Glutamatergic neuron (in vitro differentiated cells): Measurements from ENCODE around the gene SETD5. TPM values are rescaled to one million over a fixed set of nuclear protein-coding genes. Genes with fewer than 3 reads are reported as not detected.
"Not testable (repeated sequence)": the region's sequence is repeated elsewhere in the genome, so short reads cannot be mapped to it uniquely, and the experiment has no call there.

Experiments used
- DNase-seq: peaks from one replicate; pipeline ENCODE4 v3.0.0; 2022
- H3K27ac Mint-ChIP-seq: one replicate; pipeline ENCODE4 v1.8.0; 2020; ENCODE audit warnings: mild to moderate bottlenecking, mixed read lengths, inconsistent platforms; ENCODE audit not compliant: unreplicated experiment
- H3K27me3 Mint-ChIP-seq: one replicate; pipeline ENCODE4 v1.8.0; 2020; ENCODE audit warnings: mild to moderate bottlenecking, moderate library complexity, mixed read lengths, inconsistent platforms; ENCODE audit not compliant: unreplicated experiment
- H3K36me3 Mint-ChIP-seq: one replicate; pipeline ENCODE4 v1.8.0; 2020; ENCODE audit warnings: mild to moderate bottlenecking, mixed read lengths, inconsistent platforms; ENCODE audit not compliant: unreplicated experiment
- H3K4me1 Mint-ChIP-seq: one replicate; pipeline ENCODE4 v1.8.0; 2020; ENCODE audit warnings: mild to moderate bottlenecking, low read depth, mixed read lengths, inconsistent platforms; ENCODE audit not compliant: unreplicated experiment
- H3K4me3 Mint-ChIP-seq: one replicate; pipeline ENCODE4 v1.8.0; 2020; ENCODE audit warnings: mild to moderate bottlenecking, mixed read lengths, inconsistent platforms; ENCODE audit not compliant: unreplicated experiment
- H3K9me3 Mint-ChIP-seq: one replicate; pipeline ENCODE4 v1.8.0; 2020; ENCODE audit warnings: mild to moderate bottlenecking, moderate library complexity, mixed read lengths, inconsistent platforms; ENCODE audit not compliant: unreplicated experiment
- CTCF ChIP-seq: fragments of 200-600 bp; sonication (generic); IDR thresholded peaks from one replicate; pipeline ENCODE4 v1.5.0; 2021; ENCODE audit not compliant: partially characterized antibody, unreplicated experiment
- total RNA-seq: library from RNA; stranded (reverse); fragmentation: NEBNext Ultra II Directional; extraction: Animal tissue kit (Norgen Biotek cat#: 25700); gene quantifications from one replicate; pipeline ENCODE4 v1.2.1, GENCODE V29; 2021; ENCODE audit not compliant: unreplicated experiment

Gene SETD5
- total RNA-seq, 1 donor from 2014 or later: 337 TPM

- Mint-ChIP-seq H3K27me3 (peaks cover 11% of the 10 kb centered on the region), H3K36me3 (peaks cover 6% of the 10 kb centered on the region), H3K4me3 (no peak overlapping the region), H3K27ac (no peak overlapping the region), H3K4me1 (no peaks in the 10 kb centered on the region), H3K9me3 (peaks cover 4% of the 10 kb centered on the region)
- DNase-seq: no peak
- TF ChIP-seq CTCF: no peak
Observed at GRCh38 chr3:9474482-9474881, 77.1 kb downstream of the SETD5 start.

- Mint-ChIP-seq H3K27me3 (peaks cover 12% of the 10 kb centered on the region), H3K27ac (no peak overlapping the region), H3K9me3 (peaks cover 8% of the 10 kb centered on the region), H3K36me3 (peaks cover 6% of the 10 kb centered on the region), H3K4me1 (no peaks in the 10 kb centered on the region), H3K4me3 (no peak overlapping the region)
- TF ChIP-seq CTCF: no peak
- no peak for DNase-seq
Observed at GRCh38 chr3:9476935-9477334, 79.5 kb downstream of the SETD5 start.

- H3K9me3 Mint-ChIP-seq: peaks cover 12% of the 10 kb centered on the region
- H3K36me3 Mint-ChIP-seq: peaks cover 6% of the 10 kb centered on the region
- no peak overlapping the region for H3K4me3 Mint-ChIP-seq
- no peaks in the 10 kb centered on the region for H3K4me1 Mint-ChIP-seq
- H3K27me3 Mint-ChIP-seq: peaks cover 12% of the 10 kb centered on the region
- no peak for TF ChIP-seq CTCF
- DNase-seq: no peak
- no peak overlapping the region for H3K27ac Mint-ChIP-seq
Observed at GRCh38 chr3:9480265-9480664, 82.8 kb downstream of the SETD5 start.

- TF ChIP-seq CTCF: no peak
- DNase-seq: no peak
- Mint-ChIP-seq H3K27ac (no peak overlapping the region), H3K9me3 (peaks cover 7% of the 10 kb centered on the region), H3K27me3 (peaks cover 5% of the 10 kb centered on the region), H3K36me3 (peaks cover 7% of the 10 kb centered on the region), H3K4me3 (no peak overlapping the region), H3K4me1 (no peaks in the 10 kb centered on the region)
Observed at GRCh38 chr3:9485248-9485647, 87.8 kb downstream of the SETD5 start.

- no peak overlapping the region for H3K4me3 Mint-ChIP-seq
- peaks cover 9% of the 10 kb centered on the region for H3K27me3 Mint-ChIP-seq
- no peak for TF ChIP-seq CTCF
- DNase-seq: no peak
- H3K27ac Mint-ChIP-seq: no peak overlapping the region
- peaks cover 7% of the 10 kb centered on the region for H3K4me1 Mint-ChIP-seq
- H3K36me3 Mint-ChIP-seq: peaks cover 20% of the 10 kb centered on the region
- peaks cover 8% of the 10 kb centered on the region for H3K9me3 Mint-ChIP-seq
Observed at GRCh38 chr3:9491506-9491905, 94.1 kb downstream of the SETD5 start.

- Mint-ChIP-seq H3K27me3 (peaks cover 11% of the 10 kb centered on the region), H3K36me3 (peaks cover 19% of the 10 kb centered on the region)
- not testable (repeated sequence) for H3K27ac Mint-ChIP-seq, DNase-seq, H3K9me3 Mint-ChIP-seq, H3K4me3 Mint-ChIP-seq, H3K4me1 Mint-ChIP-seq
Observed at GRCh38 chr3:9494036-9494435, 96.6 kb downstream of the SETD5 start.
